Mucosa of stomach (tissue), 1 donor: Measurements from ENCODE around the gene HNRNPLL.

Experiments
- H3K27me3 ChIP-seq: one replicate; pipeline ENCODE4 v1.7.0; 2013; ENCODE audit warnings: mild to moderate bottlenecking, low read length; ENCODE audit not compliant: control insufficient read depth, insufficient read depth
- H3K36me3 ChIP-seq: one replicate; pipeline ENCODE4 v1.7.0; 2013; ENCODE audit warnings: low read length; ENCODE audit not compliant: control insufficient read depth, insufficient read depth
- H3K4me1 ChIP-seq: one replicate; pipeline ENCODE4 v1.7.0; 2013; ENCODE audit warnings: mild to moderate bottlenecking, low read length; ENCODE audit not compliant: control insufficient read depth, insufficient read depth
- H3K4me3 ChIP-seq: one replicate; pipeline ENCODE4 v1.7.0; 2013; ENCODE audit warnings: low read length
- H3K9ac ChIP-seq: one replicate; pipeline ENCODE4 v1.7.0; 2013; ENCODE audit warnings: mild to moderate bottlenecking, low read length, moderate library complexity
- H3K9me3 ChIP-seq: one replicate; pipeline ENCODE4 v1.7.0; 2013; ENCODE audit warnings: mild to moderate bottlenecking, low read length, moderate library complexity; ENCODE audit not compliant: control insufficient read depth
- donor health status: Pancreatic carcinoma.

Gene HNRNPLL

DNA sequence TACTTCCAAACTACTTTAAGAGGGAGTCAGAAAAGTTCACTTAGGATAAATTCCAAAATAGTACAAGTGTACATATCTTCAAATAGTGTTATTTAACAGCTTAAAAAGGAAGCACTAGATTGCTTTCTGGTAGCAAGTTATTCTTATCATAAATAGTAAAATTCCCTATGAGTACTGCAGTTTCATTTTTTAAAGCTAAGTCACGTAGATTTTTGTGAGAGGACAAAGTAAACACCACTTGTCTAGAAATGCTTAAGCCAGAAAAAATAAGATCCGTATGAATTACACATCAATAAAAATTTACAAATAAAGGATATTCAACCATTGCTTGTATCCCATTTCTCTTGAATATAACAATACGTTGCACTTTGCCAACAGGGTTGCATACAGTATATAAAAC, 19.2 kb downstream of the HNRNPLL start:
- H3K4me3 ChIP-seq, result no peak overlapping the region
- no peak overlapping the region for H3K9ac ChIP-seq
- H3K9me3 ChIP-seq, result no peaks in the 10 kb centered on the region
- H3K36me3 ChIP-seq, result no peaks in the 10 kb centered on the region
- no peaks in the 10 kb centered on the region for H3K27me3 ChIP-seq
- H3K4me1 ChIP-seq, result no peaks in the 10 kb centered on the region

DNA sequence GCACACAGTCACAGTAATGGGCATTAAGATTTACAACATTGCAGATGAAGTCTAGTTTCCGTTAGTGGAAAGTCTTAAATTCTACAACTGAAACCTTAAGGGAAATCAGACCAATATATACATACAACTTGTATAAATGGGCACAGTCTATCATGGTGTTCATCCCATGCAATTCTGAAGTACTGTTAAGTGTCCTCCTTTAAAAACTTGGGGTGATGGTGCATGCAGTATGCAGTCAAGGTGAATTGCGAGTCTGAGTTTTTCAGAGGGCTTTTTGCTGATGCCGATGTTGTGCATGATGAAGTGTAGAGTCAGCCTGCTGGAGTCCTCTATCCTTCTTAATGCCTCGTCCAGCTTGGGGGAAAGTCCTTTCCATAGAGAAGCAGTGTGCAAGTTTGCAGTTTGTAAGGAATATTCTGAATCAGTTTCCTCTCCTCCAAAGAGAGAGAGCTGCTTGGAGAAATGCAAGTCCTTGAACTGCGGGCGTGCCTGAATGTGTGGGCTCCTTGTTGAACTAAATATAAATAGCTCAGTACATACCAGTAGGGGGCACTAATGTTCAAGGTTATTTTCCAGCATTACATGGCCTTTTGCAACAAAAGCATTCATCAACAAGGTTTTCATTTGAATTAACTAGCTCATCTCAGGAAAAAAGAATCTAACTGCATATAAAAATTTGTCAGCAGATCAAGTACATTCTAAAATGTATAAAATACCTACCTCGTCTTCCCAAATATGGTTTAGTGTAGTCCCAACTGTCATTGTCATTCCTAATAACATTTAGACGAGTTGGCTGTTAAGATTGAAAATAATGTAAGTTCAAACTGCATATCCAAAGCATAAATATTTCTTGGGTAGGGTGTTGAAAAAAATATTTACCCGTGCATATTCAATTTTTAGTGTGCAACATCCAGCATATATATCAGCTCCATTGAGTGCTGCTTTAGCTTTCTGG, 21.3 kb downstream of the HNRNPLL start:
- Histone ChIP-seq H3K9ac (no peak overlapping the region), H3K27me3 (no peaks in the 10 kb centered on the region), H3K36me3 (no peaks in the 10 kb centered on the region), H3K4me1 (no peaks in the 10 kb centered on the region), H3K4me3 (no peak overlapping the region), H3K9me3 (no peaks in the 10 kb centered on the region)

DNA sequence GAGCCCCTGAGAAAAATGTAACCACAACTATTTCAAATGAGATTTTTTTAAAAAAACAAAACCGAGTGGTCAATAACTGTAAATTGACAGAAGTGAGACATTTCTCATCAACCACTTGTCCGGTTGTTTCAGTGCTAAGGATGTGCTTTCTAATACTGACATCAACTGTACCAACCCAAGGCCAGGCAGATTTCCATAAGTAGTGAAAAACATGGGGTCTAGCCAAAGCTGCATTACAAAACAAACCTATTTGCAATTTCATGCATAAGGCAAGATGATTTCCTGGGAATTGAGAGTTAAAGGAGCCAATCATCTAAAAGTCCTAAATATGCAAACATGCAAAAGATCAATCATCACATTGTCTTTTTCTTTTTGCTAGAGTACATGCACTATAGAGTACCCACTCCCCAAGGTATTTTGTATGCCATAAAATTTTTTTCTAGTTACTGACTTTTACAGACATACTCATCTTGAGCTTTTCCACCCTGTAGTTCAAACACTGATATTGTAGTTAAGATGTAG, 22.6 kb downstream of the HNRNPLL start:
- Histone ChIP-seq H3K9ac (no peak overlapping the region), H3K27me3 (no peaks in the 10 kb centered on the region), H3K9me3 (no peaks in the 10 kb centered on the region), H3K4me3 (no peak overlapping the region), H3K4me1 (no peaks in the 10 kb centered on the region), H3K36me3 (no peaks in the 10 kb centered on the region)

DNA sequence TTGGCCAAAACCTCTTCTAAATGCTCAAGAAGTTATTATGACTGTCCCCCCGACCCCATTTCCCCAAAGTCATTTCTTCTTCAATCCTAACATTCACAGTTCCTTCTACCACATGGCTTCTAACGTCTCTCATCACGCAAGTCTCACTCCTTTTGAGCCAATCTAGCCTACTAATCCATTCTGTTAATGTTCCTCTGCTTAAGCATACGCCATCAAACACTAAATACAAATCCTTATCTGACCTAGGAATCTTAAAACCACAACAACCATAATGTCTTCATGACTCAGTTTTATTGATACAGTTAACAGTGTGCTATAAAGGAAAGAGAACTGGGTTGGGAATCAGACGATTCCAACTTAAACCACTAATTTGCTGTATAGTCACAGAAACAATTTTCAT, 23.9 kb downstream of the HNRNPLL start:
- no peak overlapping the region for H3K9ac ChIP-seq
- H3K36me3 ChIP-seq, result no peaks in the 10 kb centered on the region
- no peaks in the 10 kb centered on the region for H3K4me1 ChIP-seq
- H3K4me3 ChIP-seq, result no peak overlapping the region
- no peaks in the 10 kb centered on the region for H3K27me3 ChIP-seq
- no peaks in the 10 kb centered on the region for H3K9me3 ChIP-seq

DNA sequence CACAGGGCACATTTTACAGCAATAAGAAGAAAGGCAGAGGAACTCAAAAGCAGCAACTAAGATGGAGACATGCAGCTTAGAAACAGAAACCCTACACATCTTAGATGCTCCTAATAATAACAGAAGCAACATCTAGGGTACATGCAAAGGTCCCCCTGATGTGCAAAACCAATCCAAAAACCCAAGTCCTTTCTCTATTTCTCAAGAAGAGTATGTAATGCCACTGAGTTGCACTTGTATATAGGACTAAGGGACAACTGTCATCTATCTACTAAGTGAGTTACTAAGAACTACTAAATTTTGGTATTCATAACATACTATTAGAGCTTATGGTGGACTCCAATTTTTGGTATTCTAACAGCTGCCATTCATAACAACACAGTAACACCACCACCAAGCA, 28.4 kb downstream of the HNRNPLL start:
- no peaks in the 10 kb centered on the region for H3K27me3 ChIP-seq
- no peaks in the 10 kb centered on the region for H3K36me3 ChIP-seq
- no peak overlapping the region for H3K4me3 ChIP-seq
- H3K4me1 ChIP-seq, result peaks cover 10% of the 10 kb centered on the region
- H3K9me3 ChIP-seq, result no peaks in the 10 kb centered on the region
- no peak overlapping the region for H3K9ac ChIP-seq

DNA sequence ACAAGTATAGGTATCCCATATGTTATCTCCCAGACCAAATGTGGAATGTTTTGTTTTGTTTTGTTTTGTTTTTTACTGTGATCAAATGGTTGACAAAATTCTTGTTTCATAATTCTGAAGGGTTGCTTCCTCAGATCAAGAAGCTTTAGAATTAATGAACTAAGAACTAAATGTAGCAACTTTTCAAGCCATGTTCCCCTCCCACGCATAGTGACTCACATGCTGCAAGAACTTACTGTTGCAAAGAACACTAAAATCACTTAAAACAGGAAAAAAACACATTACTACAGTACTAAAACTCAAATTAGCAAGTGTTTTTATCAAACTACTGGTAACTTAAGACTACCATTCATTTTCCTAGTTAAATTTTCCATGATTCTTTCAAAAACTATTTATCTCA, 30.6 kb downstream of the HNRNPLL start:
- H3K27me3 ChIP-seq, result no peaks in the 10 kb centered on the region
- no peak overlapping the region for H3K9ac ChIP-seq
- H3K36me3 ChIP-seq, result peaks cover 4% of the 10 kb centered on the region
- H3K4me1 ChIP-seq, result peaks cover 10% of the 10 kb centered on the region
- H3K4me3 ChIP-seq, result no peak overlapping the region
- no peaks in the 10 kb centered on the region for H3K9me3 ChIP-seq

DNA sequence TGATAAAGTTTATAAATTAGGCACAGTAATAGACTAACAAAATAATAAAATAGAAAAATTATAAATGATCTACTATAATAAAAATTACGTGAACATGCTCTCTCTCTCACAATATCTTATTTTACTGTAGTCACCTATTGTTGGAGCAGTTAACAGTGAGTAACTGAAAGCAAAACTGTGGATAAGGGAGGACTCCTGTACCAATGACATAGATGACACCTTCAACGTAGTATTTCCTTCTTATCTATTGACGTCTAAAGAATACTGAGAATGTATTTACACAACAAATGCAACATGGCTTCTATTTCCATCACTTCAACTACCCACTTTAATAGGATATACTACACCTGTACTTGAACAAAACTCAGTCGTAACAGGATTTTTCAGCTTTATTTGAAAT, 31.5 kb downstream of the HNRNPLL start:
- Histone ChIP-seq H3K9ac (no peak overlapping the region), H3K36me3 (peaks cover 4% of the 10 kb centered on the region), H3K4me3 (no peak overlapping the region), H3K9me3 (no peaks in the 10 kb centered on the region), H3K4me1 (peaks cover 10% of the 10 kb centered on the region), H3K27me3 (no peaks in the 10 kb centered on the region)

DNA sequence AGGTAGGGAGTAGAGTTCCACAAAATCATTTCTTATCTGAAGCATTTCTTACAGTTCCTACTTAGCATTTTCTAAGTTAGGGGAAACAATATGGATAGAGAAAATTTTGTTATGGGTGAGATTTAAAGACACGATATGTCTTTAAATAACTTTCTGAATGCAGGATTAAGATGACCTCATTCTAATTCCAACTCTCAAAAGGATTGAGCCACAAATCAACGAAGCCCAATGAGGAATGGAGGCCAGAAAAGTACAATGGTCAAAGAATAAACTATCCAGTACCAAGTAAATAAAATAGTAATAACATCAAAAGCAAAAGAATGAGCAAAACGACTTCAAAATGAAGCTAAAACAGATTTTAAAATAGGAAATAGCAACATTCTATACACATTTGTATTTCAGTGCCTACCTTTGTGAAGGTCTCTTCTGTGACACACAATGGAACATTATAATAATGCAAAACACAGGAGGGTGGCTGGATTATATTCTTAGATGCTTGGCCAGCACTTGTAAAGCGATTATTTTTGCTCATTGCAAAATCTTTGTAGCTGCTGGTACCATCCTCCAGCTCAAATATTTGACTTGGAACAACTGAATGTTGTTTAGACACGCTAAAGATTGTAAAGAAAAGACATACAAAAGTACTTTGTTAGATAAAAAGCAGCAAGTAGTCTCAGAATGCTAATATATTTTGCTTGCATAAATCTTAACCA, 33.8 kb downstream of the HNRNPLL start:
- H3K36me3 ChIP-seq, result peaks cover 4% of the 10 kb centered on the region
- H3K27me3 ChIP-seq, result no peaks in the 10 kb centered on the region
- H3K9ac ChIP-seq, result no peak overlapping the region
- no peaks in the 10 kb centered on the region for H3K9me3 ChIP-seq
- H3K4me1 ChIP-seq, result peaks cover 10% of the 10 kb centered on the region
- no peak overlapping the region for H3K4me3 ChIP-seq

DNA sequence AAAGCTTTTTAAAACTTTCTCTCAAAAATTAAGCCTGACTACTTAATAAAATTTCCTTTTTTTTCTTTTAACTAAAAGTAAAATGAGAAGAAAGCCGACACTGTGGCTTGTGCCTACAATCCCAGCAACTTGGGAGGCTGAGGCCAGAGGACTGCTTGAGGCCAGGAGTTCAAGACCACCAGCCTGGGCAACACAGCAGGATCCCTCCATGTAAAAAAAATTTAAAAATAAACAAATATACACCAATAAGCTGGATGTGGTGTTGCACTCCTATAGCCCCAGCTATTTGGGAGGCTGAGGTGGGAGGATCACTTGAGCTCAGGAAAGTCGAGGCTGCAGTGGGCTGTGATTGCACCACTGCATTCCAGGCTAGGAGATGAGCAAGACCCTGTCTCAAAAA, 37.4 kb downstream of the HNRNPLL start:
- Histone ChIP-seq H3K9ac (no peak overlapping the region), H3K36me3 (peaks cover 4% of the 10 kb centered on the region), H3K4me1 (peaks cover 6% of the 10 kb centered on the region), H3K27me3 (no peaks in the 10 kb centered on the region), H3K9me3 (no peaks in the 10 kb centered on the region), H3K4me3 (no peak overlapping the region)

DNA sequence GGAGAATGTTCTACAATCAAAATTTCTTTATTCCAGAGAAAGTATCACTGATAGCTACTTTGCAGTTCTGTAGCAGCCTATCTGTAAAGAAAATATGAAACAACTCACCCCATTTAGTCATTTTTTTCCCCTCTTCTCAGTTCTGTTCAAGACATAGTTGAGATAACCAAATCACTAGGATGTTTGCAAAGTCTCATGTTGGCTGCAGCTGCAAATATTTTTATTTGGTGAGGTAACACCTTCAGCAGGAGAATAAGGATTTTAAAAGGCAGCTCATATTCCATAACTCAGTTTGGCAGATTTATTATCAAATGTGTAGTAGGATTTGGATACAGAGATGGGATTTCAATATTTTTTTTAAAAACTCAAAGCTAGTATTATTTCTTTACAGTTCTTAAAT, 41.0 kb downstream of the HNRNPLL start:
- Histone ChIP-seq H3K4me3 (no peak overlapping the region), H3K27me3 (no peaks in the 10 kb centered on the region), H3K9ac (no peak overlapping the region), H3K4me1 (no peaks in the 10 kb centered on the region), H3K9me3 (no peaks in the 10 kb centered on the region), H3K36me3 (no peaks in the 10 kb centered on the region)

DNA sequence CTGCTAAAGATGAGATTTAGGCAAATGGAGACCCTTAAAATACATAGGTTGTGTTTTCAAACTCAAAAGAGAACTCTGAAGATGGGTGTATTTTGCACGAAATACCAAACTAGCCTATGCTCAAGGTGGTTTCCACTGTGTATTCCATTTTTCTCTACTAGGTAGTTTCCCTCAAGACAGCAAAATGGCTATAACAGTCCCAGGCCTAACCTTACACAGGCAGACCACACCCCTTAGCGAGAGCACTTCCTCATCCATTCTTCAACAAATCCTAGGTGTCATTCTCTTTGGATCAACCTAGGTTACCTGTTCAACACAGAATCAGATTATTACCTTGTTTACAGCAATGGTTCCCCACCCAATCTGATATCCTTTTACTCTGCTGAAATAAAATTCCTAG, 42.6 kb downstream of the HNRNPLL start:
- Histone ChIP-seq H3K36me3 (no peaks in the 10 kb centered on the region), H3K9ac (no peak overlapping the region)

DNA sequence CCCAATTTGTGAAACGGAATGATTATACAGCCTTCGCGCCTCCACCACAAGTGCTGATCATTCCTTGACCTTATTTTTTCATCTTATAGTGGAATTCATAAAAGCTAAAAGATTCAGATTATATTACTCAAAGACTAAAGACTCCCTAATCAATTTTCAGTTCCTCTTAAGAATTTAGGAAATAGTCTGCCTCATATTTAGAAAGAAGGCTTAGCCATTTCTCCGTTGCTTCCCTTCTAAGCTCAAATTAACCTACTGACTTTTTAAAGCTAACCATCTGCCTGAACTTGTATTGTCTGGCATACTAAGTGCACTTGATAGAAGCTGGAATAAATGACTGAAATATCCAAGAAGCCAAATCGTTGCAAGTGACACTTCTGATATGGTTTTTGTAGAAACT, 44.7 kb downstream of the HNRNPLL start:
- Histone ChIP-seq H3K27me3 (no peaks in the 10 kb centered on the region), H3K9ac (no peak overlapping the region), H3K9me3 (no peaks in the 10 kb centered on the region), H3K4me1 (no peaks in the 10 kb centered on the region), H3K36me3 (no peaks in the 10 kb centered on the region), H3K4me3 (no peak overlapping the region)

More for the DNA sequence above, 42.6 kb downstream of the HNRNPLL start:
- Histone ChIP-seq H3K27me3 (no peaks in the 10 kb centered on the region), H3K9me3 (no peaks in the 10 kb centered on the region), H3K4me3 (no peak overlapping the region), H3K4me1 (no peaks in the 10 kb centered on the region)
